Suppressor macrophage treated with lipopolysaccharide for 4 hours (primary cell): ENCODE results near the gene CPTP.
A peak's percentile ranks its signal among the peaks of the same experiment; 100 is the strongest.

ENCODE experiments used
- DNase-seq: peaks from one replicate; pipeline ENCODE4 v3.0.0-alpha.2; 2020

CPTP gene

DNA sequence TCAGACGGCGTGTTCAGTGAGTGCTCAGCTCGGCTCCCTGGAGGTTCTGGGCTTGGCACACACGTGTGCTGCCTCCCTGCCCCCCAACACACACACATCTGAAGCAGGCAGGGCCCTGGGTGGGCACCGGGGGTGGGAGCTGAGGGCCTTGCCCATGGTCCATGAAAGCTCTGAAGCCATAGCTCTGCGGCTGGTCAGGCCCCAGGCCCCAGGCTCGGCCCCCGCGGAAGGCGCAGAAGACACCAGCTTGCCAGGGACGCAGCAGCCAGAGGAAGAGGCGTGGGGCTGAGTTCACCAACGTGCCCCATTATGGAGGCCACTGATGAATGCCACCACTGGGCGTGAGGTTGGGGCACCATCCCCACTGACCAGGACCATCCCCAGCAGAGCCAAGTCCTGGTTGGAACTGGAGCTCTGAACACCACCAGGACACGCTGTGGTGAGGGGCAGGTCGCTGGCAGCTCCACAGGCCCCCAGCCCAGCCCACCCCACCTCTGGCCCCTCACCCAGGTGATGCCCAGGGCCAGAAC lies 46.2 kb downstream of the CPTP start:
- DNase-seq: no peak

DNA sequence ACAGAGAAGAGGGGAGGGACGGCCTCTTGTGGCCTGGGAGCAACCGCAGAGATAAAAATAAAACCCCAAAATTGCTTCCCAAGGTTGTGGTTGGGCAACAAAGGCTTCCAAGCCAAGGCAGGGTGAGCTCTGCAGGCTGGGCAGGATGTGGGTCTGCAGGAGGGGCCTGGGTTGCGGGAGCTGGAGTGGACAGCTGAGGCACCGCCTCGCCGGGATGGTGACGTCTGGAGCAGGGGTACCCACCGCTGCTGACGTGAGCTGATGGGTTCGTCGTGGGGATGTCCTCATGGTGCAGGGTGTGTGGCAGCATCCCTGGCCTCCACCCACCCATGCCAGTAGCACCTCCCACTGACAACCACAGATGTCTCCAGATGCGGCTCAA lies 46.8 kb downstream of the CPTP start:
- DNase-seq: no peak

GRCh38 chr1:1371746-1372711 lies 47.4 kb downstream of the CPTP start:
- DNase-seq: peak; percentile 68

DNA sequence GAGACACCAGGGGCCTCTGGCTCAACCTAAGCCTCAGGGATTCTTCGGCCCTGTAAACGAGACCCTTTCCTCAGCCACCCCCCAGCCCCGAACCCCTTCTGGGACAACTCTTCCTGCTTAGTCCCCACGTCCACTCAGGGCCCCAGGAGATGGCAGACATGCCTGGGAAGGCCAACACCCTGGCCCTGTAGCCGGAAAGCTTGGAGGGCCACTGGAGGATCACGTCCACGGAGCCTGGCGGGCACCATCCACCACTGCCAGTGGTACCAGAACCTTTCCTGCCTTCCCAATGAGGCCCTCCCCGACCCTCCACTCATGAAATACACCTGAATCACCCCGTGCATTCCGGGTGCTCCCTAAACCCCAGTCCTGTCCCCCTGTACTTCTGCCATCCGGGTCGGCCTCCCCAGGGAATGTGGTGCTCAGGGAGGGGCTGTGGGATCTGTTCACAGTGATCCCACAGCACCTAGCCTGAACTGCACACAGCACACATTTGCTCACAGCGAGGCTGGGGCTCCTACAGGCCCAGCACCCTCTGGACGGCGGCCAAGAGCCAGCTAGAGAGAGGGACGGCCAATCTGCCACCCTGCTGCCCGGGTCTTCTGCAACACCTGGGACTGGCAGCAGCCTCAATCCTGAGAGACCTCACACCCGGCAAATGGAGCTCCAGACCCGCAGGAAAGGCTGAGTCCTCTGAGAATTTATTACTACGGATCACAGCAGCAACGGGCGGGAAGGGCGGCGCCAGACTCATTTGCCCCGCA lies 48.6 kb downstream of the CPTP start:
- DNase-seq: no peak

DNA sequence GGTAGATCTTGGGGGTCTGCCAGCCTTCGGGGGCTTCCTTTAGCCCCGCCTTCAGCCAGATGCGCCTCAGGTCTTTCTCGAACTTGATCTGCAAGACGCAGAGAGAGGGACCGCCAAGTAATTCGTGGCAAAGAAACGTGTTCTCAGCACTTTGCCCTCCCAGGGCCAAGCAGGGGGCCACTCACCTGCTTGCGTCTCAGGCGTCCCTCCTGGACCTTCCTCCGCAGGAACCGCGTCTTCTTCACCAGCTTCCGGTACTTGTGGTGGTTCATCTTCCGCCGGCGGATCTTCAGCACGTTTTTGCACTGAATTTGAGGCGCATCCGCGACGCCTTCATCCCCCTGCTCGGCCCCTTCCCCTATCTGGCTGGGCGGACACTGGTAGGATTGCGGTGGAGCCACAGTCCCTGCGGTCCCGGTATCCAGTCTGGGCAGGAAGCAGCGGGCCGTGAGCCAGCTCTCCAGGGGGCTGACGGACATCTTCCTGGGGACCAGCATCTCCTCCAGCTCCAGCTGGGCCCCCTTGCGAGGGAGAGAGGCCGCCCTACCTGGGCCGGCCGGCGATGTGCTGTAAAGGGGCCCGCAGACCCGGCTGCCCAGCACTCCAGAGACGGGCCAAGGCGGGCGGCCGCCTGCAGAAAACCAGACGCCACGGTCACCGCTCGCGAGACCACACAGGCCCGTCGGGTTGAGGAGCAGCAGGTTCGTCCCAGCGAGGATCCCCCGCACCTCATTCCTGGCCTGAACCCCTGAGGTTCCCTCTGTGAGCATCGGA lies 49.4 kb downstream of the CPTP start:
- no peak for DNase-seq

- DNase-seq: no peak
Measured at GRCh38 chr1:1374589-1374928, 50.0 kb downstream of the CPTP start.

GRCh38 chr1:1374929-1375662 lies 50.5 kb downstream of the CPTP start, which contains the start of gene AURKAIP1:
TSS of gene AURKAIP1 (minus strand) at chr1:1375207. CDS start at chr1:1374756, 451 bp downstream.
- peak; percentile 100 for DNase-seq

GRCh38 chr1:1376551-1377226 lies 52.1 kb downstream of the CPTP start:
- DNase-seq: no peak

GRCh38 chr1:1377540-1378205 lies 53.1 kb downstream of the CPTP start:
- DNase-seq: no peak
